Measurements from ENCODE around the gene TMEM190. TPM values are rescaled to one million over a fixed set of nuclear protein-coding genes. Genes with fewer than 3 reads are reported as not detected.

The TMEM190 gene
- total RNA-seq, 1 donor from 2014 or later, result 2.2 TPM

DNA sequence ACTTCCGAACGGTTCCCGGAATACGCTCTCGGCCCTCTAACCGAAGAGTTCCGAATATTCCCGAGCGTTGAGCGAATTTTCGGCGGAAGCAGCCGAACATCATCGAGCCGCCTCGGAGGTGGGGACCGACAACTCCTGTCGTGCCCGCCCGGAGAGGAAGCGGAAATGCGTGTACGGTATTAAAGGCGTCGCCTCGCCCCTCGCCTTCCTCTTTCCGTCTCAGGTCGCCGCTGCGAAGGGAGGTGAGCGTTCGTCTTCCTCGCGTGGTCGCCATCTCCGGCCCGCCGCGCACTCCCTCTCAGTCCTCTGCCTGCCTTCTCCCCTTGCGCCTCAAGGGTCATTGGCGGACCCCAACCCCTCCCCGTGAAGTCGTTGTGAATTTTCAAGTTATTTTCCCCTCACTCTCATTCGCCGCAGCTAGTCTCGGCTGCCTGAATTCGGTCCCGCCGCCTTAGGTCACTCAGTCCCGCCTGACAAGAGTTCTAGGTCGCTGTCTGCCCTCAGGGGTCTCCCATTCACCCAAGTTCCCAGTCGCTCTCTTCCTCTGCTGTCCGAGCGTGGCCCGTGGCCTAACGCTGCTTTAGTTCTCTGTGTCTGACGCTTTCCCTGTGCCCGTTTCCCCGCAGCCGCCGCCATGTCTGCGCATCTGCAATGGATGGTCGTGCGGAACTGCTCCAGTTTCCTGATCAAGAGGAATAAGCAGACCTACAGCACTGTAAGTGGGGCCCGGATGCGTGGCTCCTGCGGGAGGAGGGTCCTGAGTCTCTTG, 9.3 kb downstream of the TMEM190 start, which contains the start of gene RPL28:
TSS of gene RPL28 (plus strand) at position 209 of the 769 bp plus-strand sequence. CDS start at position 635, 426 bp downstream.
- Mint-ChIP-seq H3K36me3 (peaks cover 20% of the 10 kb centered on the region), H3K4me3 (peak within 1 kb of the TSS; percentile 99), H3K9me3 (no peaks in the 10 kb centered on the region), H3K27me3 (ENCODE audit: low read depth) (no peaks in the 10 kb centered on the region), H3K27ac (peak within 1 kb of the TSS; percentile 97), H3K4me1 (peaks cover 55% of the 10 kb centered on the region)
- DNase-seq (ENCODE audit: low spot score in 2 of 2, unreplicated experiment in 2 of 2), result peak; percentile 90 to 99
- TF ChIP-seq, protein P1, sequence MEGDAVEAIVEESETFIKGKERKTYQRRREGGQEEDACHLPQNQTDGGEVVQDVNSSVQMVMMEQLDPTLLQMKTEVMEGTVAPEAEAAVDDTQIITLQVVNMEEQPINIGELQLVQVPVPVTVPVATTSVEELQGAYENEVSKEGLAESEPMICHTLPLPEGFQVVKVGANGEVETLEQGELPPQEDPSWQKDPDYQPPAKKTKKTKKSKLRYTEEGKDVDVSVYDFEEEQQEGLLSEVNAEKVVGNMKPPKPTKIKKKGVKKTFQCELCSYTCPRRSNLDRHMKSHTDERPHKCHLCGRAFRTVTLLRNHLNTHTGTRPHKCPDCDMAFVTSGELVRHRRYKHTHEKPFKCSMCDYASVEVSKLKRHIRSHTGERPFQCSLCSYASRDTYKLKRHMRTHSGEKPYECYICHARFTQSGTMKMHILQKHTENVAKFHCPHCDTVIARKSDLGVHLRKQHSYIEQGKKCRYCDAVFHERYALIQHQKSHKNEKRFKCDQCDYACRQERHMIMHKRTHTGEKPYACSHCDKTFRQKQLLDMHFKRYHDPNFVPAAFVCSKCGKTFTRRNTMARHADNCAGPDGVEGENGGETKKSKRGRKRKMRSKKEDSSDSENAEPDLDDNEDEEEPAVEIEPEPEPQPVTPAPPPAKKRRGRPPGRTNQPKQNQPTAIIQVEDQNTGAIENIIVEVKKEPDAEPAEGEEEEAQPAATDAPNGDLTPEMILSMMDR (IDR thresholded peaks at IDR 0.05; ENCODE audit: unreplicated experiment), result no peak

DNA sequence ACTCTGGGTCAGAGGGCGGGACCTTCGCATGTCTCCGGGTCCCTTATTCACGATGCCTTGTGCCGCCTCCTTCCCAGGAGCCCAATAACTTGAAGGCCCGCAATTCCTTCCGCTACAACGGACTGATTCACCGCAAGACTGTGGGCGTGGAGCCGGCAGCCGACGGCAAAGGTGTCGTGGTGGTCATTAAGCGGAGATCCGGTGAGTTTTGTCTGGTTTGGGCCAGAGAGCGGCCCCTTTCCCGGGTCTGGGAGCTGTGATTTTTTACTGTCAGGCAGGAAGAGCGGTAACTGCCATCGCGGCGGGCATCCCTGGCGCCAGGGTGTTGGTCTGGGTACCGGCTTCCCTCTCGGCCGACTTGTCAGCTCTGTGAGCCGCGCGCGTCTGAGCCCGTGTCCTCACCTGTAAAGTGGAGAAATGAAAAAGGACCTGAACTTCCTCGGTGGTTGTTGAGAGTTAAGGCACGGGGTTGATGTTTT, 9.9 kb downstream of the TMEM190 start:
- H3K27me3 Mint-ChIP-seq (ENCODE audit: low read depth), result no peaks in the 10 kb centered on the region
- no peak for DNase-seq (ENCODE audit: low spot score in 2 of 2, unreplicated experiment in 2 of 2)
- peak overlapping the region; percentile 97 for H3K27ac Mint-ChIP-seq
- H3K9me3 Mint-ChIP-seq, result no peaks in the 10 kb centered on the region
- H3K36me3 Mint-ChIP-seq, result peaks cover 20% of the 10 kb centered on the region
- TF ChIP-seq, protein P1 (IDR thresholded peaks at IDR 0.05; ENCODE audit: unreplicated experiment), result no peak
- H3K4me3 Mint-ChIP-seq, result peak overlapping the region; percentile 99
- H3K4me1 Mint-ChIP-seq, result peaks cover 55% of the 10 kb centered on the region

DNA sequence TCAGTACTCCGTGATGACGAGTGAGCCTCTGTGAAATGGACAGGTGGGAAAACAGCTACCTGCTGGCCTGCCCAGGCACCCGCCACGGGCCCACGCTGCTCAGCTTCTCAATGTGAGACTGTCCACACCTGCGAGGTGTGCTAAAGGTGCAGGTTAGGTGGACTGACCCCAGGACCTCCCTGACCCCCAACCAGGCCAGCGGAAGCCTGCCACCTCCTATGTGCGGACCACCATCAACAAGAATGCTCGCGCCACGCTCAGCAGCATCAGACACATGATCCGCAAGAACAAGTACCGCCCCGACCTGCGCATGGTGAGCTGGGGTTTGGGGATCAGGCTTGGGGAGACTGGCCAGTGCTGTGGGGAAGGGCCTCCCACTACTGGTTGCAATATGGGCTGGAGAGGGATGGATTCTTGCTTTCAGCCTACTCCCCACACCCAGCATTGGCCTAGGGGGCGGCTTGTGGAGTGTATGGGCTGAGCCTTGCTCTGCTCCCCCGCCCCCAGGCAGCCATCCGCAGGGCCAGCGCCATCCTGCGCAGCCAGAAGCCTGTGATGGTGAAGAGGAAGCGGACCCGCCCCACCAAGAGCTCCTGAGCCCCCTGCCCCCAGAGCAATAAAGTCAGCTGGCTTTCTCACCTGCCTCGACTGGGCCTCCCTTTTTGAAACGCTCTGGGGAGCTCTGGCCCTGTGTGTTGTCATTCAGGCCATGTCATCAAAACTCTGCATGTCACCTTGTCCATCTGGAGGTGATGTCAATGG, 11.3 kb downstream of the TMEM190 start:
- peak overlapping the region; percentile 30 for H3K27ac Mint-ChIP-seq
- peak overlapping the region; percentile 99 for H3K4me3 Mint-ChIP-seq
- no peaks in the 10 kb centered on the region for H3K9me3 Mint-ChIP-seq
- H3K27me3 Mint-ChIP-seq (ENCODE audit: low read depth), result no peaks in the 10 kb centered on the region
- H3K4me1 Mint-ChIP-seq, result peaks cover 55% of the 10 kb centered on the region
- TF ChIP-seq, protein P1 (IDR thresholded peaks at IDR 0.05; ENCODE audit: unreplicated experiment), result no peak
- peaks cover 20% of the 10 kb centered on the region for H3K36me3 Mint-ChIP-seq
- DNase-seq (ENCODE audit: low spot score in 2 of 2, unreplicated experiment in 2 of 2), result no peak

DNA sequence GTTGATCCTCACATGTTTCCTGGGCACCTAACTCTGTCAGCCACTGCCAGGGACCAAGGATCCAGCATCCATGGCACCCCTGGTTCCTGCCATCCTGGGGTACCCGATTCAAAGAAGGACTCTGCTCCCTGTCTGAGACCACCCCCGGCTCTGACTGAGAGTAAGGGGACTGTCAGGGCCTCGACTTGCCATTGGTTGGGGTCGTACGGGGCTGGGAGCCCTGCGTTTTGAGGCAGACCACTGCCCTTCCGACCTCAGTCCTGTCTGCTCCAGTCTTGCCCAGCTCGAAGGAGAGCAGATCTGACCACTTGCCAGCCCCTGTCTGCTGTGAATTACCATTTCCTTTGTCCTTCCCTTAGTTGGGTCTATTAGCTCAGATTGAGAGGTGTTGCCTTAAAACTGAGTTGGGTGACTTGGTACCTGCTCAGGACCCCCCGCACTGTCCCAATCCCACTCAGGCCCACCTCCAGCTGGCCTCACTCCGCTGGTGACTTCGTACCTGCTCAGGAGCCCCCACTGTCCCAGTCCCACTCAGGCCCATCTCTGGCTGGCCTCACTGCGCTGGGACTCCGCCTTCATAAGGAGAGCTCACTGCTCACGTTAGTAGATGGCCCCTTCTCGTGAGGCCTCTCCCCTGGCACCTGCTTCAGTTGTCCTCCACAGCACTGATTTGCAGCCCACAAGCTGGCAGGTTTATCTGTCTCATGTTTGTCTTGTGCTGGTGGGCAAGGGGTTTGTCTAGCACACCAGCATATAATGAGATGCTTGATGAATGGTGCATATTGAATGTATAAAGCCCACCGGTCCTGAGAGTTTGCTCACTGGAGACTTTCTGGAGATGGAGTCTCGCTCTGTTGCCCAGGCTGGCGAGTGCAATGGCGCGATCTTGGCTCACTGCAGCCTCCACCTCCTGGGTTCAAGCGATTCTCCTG, 13.0 kb downstream of the TMEM190 start:
- TF ChIP-seq, protein P1 (IDR thresholded peaks at IDR 0.05; ENCODE audit: unreplicated experiment), result no peak
- Mint-ChIP-seq H3K9me3 (no peaks in the 10 kb centered on the region), H3K27ac (peak overlapping the region; percentile 50), H3K27me3 (ENCODE audit: low read depth) (no peaks in the 10 kb centered on the region), H3K4me1 (peaks cover 52% of the 10 kb centered on the region), H3K4me3 (no peak overlapping the region), H3K36me3 (peaks cover 20% of the 10 kb centered on the region)
- no peak for DNase-seq (ENCODE audit: low spot score in 2 of 2, unreplicated experiment in 2 of 2)

DNA sequence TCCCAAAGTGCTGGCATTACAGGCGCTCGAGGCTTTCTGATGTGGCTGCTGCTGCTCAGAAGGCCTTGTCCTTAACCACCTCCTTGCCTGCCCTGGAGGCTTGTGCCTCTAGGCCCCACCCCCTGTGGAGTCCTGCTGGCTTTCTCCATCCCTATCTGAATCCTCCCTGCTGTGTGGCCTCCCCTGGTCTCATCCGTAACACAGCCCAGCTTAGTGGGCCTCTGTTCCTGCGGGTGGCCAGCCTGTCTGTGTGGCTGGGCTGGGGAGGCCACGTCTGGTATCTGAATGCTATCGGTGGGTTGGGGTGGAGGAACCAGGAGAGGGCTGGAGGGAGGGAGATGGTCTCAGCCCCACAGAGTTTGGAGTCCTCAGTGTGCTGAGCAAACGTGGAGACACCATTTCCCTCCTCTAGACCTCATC, 13.8 kb downstream of the TMEM190 start:
- Mint-ChIP-seq H3K4me1 (peaks cover 47% of the 10 kb centered on the region), H3K27me3 (ENCODE audit: low read depth) (no peaks in the 10 kb centered on the region), H3K4me3 (no peak overlapping the region), H3K27ac (no peak overlapping the region), H3K36me3 (peaks cover 20% of the 10 kb centered on the region), H3K9me3 (no peaks in the 10 kb centered on the region)
- no peak for DNase-seq (ENCODE audit: low spot score in 2 of 2, unreplicated experiment in 2 of 2)
- TF ChIP-seq, protein P1 (IDR thresholded peaks at IDR 0.05; ENCODE audit: unreplicated experiment), result no peak
